ENCODE data around the gene ESPL1. TPM values are rescaled to one million over a fixed set of nuclear protein-coding genes. Genes with fewer than 3 reads are reported as not detected.

The ESPL1 gene
- total and polyA plus RNA-seq, 2 experiments from 2014 or later: 3.3 to 8.5 TPM

GRCh38 chr12:53259891-53260290, 8.2 kb upstream of the ESPL1 start:
- 77 to 79% methylated on average over 6 of the region's 6 CpGs for WGBS, 2 experiments (ENCODE audit: low coverage in 1 of 2, low lambda C conversion rate in 2 of 2, missing lambda C conversion rate in 2 of 2)
- no peak for DNase-seq
- in situ Hi-C loops (cut with MboI): no loop called here

DNA sequence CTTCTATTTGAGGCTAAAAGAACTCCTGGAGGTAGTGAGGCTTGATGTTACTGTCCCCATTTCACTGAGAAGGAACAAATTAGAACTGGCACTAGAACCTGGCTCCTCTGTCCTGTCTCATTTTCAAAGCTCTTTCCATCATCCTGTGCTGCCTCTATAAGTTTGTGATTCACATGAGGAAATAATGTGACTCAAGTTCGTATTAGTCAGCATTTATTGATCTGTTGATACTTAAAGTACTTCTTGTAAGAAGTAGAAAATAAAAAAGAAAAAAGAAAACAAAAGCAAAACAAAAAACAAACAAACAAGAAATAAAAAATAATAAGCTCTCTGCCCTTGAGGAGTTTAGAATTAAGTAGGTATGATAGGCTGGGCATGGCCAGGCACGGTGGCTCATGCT, 2.3 kb upstream of the ESPL1 start:
- WGBS, 2 experiments (ENCODE audit: low coverage in 1 of 2, low lambda C conversion rate in 2 of 2, missing lambda C conversion rate in 2 of 2): 29 to 33% methylated on average over 2 of the region's 2 CpGs
- Histone ChIP-seq H3K4me2 (ENCODE audit: unreplicated experiment) (no peak overlapping the region), H3K9me2 (ENCODE audit: insufficient read depth) (no peaks in the 10 kb centered on the region), H3K79me2 (ENCODE audit: insufficient read depth) (peaks cover 19% of the 10 kb centered on the region), H3K27me3 (replicated peaks; ENCODE audit: insufficient read depth) (no peaks in the 10 kb centered on the region), H3K4me1 (ENCODE audit: insufficient read depth) (peaks cover 5% of the 10 kb centered on the region; the same call in 1 of the 2 replicates), H4K20me1 (ENCODE audit: insufficient read depth) (no peaks in the 10 kb centered on the region), H3K27ac (no peak overlapping the region), H2AFZ (no peak overlapping the region), H3F3A (ENCODE audit: insufficient read depth) (no peaks in the 10 kb centered on the region), H3K9ac (no peak overlapping the region), H3K9me3 (ENCODE audit: low read depth) (no peaks in the 10 kb centered on the region), H3K4me3 (no peak overlapping the region), H3K36me3 (ENCODE audit: low read depth) (no peaks in the 10 kb centered on the region)
- DNase-seq: peak; percentile 23
- TF ChIP-seq EZH2 (IDR thresholded peaks at IDR 0.05; ENCODE audit: insufficient read depth, poor library complexity, severe bottlenecking) (no peak), EZH2phosphoT487 (IDR thresholded peaks at IDR 0.05; ENCODE audit: insufficient read depth, low read depth) (no peak)
- in situ Hi-C loops (cut with MboI): no loop called here

More at GRCh38 chr12:53259891-53260290, 8.2 kb upstream of the ESPL1 start:
- H3K4me3 ChIP-seq: no peak overlapping the region
- H3K4me2 ChIP-seq (ENCODE audit: unreplicated experiment): no peak overlapping the region
- H3K9me2 ChIP-seq (ENCODE audit: insufficient read depth): no peaks in the 10 kb centered on the region
- no peak overlapping the region for H2AFZ ChIP-seq
- H3K4me1 ChIP-seq (ENCODE audit: insufficient read depth): no peaks in the 10 kb centered on the region
- H3K9ac ChIP-seq: no peak overlapping the region
- H3K79me2 ChIP-seq (ENCODE audit: insufficient read depth): peaks cover 9% of the 10 kb centered on the region
- TF ChIP-seq EZH2 (IDR thresholded peaks at IDR 0.05; ENCODE audit: insufficient read depth, poor library complexity, severe bottlenecking): no peak
- TF ChIP-seq EZH2phosphoT487 (IDR thresholded peaks at IDR 0.05; ENCODE audit: insufficient read depth, low read depth): no peak
- H3K27ac ChIP-seq: no peak overlapping the region
- no peaks in the 10 kb centered on the region for H3K27me3 ChIP-seq (replicated peaks; ENCODE audit: insufficient read depth)
- no peaks in the 10 kb centered on the region for H3K9me3 ChIP-seq (ENCODE audit: low read depth)
- H3F3A ChIP-seq (ENCODE audit: insufficient read depth): no peaks in the 10 kb centered on the region
- H4K20me1 ChIP-seq (ENCODE audit: insufficient read depth): no peaks in the 10 kb centered on the region
- no peaks in the 10 kb centered on the region for H3K36me3 ChIP-seq (ENCODE audit: low read depth)

DNA sequence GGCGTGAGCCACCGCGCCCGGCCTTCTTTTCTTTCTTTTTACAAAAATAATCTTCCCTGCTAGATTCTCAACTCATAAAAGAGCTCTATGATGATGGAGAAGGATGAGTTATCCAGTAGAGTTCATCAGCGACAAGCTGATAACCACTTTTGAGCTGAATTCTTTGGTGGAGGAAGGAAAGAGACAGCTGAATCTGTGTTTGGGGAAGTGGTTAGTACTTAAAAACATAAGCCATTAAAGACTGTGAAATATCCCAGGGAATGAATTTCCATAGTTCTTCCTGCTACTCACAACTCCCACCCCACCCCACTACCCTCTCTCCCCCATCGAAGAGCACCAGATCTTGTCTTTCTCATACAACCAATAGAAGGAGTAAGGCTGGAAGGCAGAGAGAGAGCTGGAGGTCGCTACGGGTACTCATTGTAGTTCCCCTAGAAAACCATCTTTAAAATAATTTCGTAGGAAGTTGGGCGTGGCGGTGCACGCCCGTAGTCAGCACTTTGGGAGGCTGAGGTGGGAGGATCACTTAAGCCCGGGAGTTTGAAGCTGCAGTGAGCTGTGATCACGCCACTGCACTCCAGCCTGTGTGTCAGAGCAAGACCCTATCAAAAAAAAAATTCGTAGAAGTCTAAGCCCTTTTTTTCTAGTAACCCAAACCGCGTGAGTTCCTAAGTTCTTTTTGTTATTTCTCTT, 647 bp upstream of the ESPL1 start:
- in situ Hi-C loops (cut with MboI): no loop called here

GRCh38 chr12:53268630-53269562, 797 bp downstream of the ESPL1 start:
- peak overlapping the region; percentile 98 for H2AFZ ChIP-seq
- peaks cover 5% of the 10 kb centered on the region; the same call in 1 of the 2 replicates for H3K4me1 ChIP-seq (ENCODE audit: insufficient read depth)
- peak overlapping the region; percentile 97 for H3K4me2 ChIP-seq (ENCODE audit: unreplicated experiment)
- peak overlapping the region; percentile 85 for H3K4me3 ChIP-seq
- H3K9ac ChIP-seq: peak overlapping the region; percentile 75
- H4K20me1 ChIP-seq (ENCODE audit: insufficient read depth): no peaks in the 10 kb centered on the region
- H3K9me2 ChIP-seq (ENCODE audit: insufficient read depth): no peaks in the 10 kb centered on the region
- WGBS, 2 experiments (ENCODE audit: low coverage in 1 of 2, low lambda C conversion rate in 2 of 2, missing lambda C conversion rate in 2 of 2): 57 to 61% methylated on average over 20 of the region's 20 CpGs
- H3F3A ChIP-seq (ENCODE audit: insufficient read depth): no peaks in the 10 kb centered on the region
- peaks cover 31% of the 10 kb centered on the region for H3K79me2 ChIP-seq (ENCODE audit: insufficient read depth)
- H3K36me3 ChIP-seq (ENCODE audit: low read depth): no peaks in the 10 kb centered on the region
- H3K27me3 ChIP-seq (replicated peaks; ENCODE audit: insufficient read depth): no peaks in the 10 kb centered on the region
- TF ChIP-seq EZH2 (IDR thresholded peaks at IDR 0.05; ENCODE audit: insufficient read depth, poor library complexity, severe bottlenecking) (no peak), EZH2phosphoT487 (IDR thresholded peaks at IDR 0.05; ENCODE audit: insufficient read depth, low read depth) (no peak)
- H3K27ac ChIP-seq: peak overlapping the region; percentile 36; the same call in 1 of the 2 replicates
- no peaks in the 10 kb centered on the region for H3K9me3 ChIP-seq (ENCODE audit: low read depth)
- in situ Hi-C loops (cut with MboI): no loop called here
- DNase-seq: peak; percentile 28

More for the DNA sequence above, 647 bp upstream of the ESPL1 start:
- no peak for TF ChIP-seq EZH2phosphoT487 (IDR thresholded peaks at IDR 0.05; ENCODE audit: insufficient read depth, low read depth)
- TF ChIP-seq EZH2 (IDR thresholded peaks at IDR 0.05; ENCODE audit: insufficient read depth, poor library complexity, severe bottlenecking): no peak
- H3F3A ChIP-seq (ENCODE audit: insufficient read depth): no peaks in the 10 kb centered on the region
- H3K4me2 ChIP-seq (ENCODE audit: unreplicated experiment): peak overlapping the region; percentile 97
- no peaks in the 10 kb centered on the region for H3K9me3 ChIP-seq (ENCODE audit: low read depth)
- H4K20me1 ChIP-seq (ENCODE audit: insufficient read depth): no peaks in the 10 kb centered on the region
- no peaks in the 10 kb centered on the region for H3K9me2 ChIP-seq (ENCODE audit: insufficient read depth)
- H3K36me3 ChIP-seq (ENCODE audit: low read depth): no peaks in the 10 kb centered on the region
- peaks cover 31% of the 10 kb centered on the region for H3K79me2 ChIP-seq (ENCODE audit: insufficient read depth)
- peak; percentile 48 for DNase-seq
- peak overlapping the region; percentile 85 for H3K4me3 ChIP-seq
- peak overlapping the region; percentile 98 for H2AFZ ChIP-seq
- WGBS, 2 experiments (ENCODE audit: low coverage in 1 of 2, low lambda C conversion rate in 2 of 2, missing lambda C conversion rate in 2 of 2): 38 to 41% methylated on average over 18 of the region's 18 CpGs
- peaks cover 5% of the 10 kb centered on the region; the same call in 1 of the 2 replicates for H3K4me1 ChIP-seq (ENCODE audit: insufficient read depth)
- H3K27ac ChIP-seq: peak overlapping the region; percentile 36; the same call in 1 of the 2 replicates
- peak overlapping the region; percentile 75 for H3K9ac ChIP-seq
- H3K27me3 ChIP-seq (replicated peaks; ENCODE audit: insufficient read depth): no peaks in the 10 kb centered on the region
